HG03025 (cell line): ENCODE measurements around the gene ERGIC1.

Source experiments
- ATAC-seq: cut with Tn5 transposase; IDR thresholded peaks from one replicate; pipeline ENCODE4 v1.9.1; 2021; ENCODE audit warnings: mild to moderate bottlenecking, moderate library complexity; ENCODE audit not compliant: unreplicated experiment, low FRiP score

ERGIC1 gene

DNA sequence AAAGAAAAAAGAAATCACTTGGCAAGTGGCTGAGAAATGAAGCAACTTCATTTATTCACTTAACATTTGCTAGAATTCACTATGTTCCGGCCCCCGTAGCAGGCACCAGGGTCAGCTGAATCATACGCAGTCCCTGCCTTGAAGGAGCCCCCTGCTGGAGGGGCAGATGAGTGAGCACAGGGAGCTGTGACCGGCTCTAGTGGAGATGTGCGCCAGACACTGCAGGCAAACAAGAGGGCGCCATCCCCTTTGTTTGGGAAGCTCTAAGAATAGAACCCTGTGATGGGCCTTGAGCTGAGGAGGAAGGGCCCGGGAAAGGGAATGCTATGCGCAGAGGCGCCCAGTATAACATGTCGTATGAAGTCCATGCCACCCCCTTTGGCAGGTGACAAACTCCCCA lies 105.0 kb downstream of the ERGIC1 start:
- ATAC-seq: no peak

DNA sequence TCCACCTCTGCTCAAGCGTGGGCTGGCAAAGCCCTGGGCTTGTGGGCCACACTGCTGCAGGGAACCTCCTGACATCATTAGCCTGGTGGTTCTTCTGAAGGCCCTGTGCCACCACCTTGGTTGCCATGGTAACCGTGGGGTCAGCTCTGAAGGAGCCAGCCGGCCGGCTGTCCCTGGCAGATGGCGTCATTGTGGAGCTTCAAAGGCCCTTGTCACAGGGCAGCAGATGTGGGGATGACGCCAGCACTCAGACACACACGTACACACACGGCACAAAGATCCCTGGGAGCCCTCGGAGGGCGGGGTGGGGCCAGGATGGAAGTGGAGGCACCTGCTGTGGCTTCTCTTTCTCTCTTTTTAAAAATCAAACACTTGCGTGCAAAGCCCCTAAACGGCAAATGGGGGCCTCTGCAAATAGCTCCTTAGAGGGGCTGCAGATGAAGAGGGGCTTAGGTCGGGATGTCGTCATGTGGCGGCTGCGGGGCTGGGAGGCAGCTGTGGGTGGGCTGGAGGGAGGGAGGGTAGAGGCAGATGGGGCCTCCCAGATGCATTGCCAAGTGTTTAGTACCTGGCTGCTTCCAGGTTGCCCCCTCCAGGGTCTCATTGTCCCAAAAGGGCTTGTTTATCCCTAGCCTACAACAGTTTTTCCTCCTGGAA lies 105.7 kb downstream of the ERGIC1 start:
- no peak for ATAC-seq

DNA sequence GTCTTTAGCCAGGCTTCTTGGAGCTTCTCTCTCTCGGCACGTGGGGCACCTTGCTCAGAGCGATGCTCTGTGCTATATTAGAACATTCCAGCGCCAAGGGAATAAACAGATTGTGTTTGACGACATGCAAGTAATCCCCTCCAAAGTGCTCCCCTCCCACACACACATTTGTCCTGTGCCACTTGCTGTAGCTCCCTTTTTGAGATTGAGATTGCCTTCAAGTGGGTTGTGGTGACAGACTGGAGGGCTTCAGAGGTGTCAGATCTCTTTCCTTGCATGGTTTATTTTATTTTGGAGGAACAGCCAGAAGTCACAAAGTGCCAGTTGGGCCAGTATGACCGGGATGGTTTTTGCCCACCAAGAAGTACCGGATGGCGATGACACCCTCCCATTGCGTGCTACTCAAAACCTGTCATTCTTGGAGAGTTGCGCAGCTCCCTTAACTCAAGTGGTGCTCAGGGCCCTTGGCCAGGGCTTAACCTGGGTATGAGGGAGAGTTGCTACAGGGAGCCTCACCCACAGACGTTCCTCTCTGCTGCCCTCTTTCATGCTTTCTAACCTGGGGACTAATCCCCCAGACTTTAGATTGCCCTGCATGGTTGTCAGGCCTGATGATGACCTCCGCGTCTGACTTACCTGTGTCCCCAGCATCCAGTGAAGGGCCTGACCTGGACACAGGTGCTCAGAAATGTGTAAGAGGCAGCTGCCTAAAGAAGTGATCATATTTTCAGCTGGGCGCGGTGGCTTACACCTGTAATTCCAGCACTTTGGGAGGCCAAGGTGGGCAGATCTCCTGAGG lies 106.4 kb downstream of the ERGIC1 start:
- no peak for ATAC-seq

DNA sequence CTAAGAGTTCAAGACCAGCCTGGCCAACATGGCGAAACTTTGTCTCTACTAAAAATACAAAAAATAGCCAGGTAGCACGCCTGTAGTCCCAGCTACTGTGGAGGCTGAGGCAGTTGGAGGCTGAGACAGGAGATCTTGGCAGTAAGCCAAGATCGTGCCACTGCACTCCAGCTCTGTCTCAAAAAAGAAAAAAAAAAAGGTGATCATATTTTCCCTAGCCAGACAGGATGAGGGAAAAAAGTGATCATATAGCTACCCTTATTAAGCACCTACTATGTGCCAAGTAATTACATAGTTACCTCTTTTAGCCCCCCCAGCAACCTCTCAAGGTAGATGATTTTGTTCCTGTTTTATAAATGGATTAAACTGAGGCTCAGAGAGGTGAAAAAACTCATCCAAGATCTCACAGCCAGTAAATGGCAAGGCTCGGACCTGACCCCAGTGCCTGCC lies 107.0 kb downstream of the ERGIC1 start:
- ATAC-seq: no peak

DNA sequence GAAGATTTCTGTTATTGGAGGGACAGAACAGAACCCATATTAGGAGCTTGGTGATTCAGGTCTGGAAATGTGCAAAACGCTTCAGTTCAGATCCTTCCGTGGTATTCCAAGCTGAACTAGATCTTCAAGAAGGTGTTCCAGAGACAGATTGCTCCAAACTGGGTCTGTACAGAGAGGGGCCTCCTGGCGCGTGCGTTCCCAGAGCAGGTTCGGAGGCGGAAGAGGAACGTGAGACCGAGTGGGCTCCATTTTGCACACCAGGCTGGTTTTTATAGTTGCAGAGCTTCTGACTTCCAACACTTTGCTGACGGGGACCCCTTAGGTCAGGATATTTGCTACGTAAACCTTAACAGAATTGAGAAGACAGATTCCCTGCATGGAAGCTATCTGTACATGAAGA lies 108.5 kb downstream of the ERGIC1 start:
- no peak for ATAC-seq

DNA sequence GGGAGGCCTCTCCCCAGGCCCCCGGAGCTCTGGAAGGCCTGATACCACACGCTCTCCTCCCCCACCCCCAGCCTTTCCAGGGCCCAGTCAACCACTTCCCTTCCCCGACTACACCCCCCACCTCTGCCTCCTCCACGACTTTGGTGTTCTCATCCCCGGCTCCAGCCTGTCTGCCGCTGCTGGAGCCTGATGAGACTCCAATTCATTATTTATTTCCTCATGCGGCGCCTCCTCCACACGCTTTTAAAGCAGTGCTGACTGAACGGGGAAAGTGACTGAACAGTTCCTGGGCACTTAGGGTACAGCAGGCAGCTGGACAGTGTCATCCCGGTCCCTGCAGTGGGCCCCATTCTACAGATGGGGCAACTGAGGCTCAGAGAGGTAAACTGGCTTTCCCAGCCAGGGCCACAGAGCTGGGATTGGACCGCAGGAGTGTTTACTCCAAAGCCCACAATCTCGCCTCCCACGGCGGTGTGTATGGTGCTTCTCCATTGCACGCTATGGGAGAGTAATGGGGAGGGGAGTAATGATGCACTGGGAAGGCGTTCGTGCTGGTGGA lies 109.3 kb downstream of the ERGIC1 start:
- ATAC-seq: no peak

DNA sequence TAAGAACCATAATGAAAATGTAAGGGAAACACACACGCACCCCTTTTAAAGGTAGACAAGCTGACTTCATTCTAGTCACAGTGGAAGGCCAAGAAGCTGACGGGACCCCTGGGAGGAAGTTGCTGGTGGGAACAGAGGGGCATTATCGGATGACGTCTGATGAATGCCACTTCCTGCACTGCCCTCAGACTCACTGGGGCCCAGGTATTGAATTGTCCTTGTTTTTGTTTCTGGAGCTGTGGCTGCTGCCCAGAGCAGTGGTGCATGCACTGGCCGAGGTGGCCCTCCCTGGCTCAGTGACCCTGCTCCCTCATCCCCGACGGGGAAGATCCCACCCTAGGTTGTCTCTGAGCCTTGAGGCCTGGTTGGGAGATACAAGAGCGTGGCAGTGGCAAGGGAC lies 109.9 kb downstream of the ERGIC1 start:
- ATAC-seq: no peak

DNA sequence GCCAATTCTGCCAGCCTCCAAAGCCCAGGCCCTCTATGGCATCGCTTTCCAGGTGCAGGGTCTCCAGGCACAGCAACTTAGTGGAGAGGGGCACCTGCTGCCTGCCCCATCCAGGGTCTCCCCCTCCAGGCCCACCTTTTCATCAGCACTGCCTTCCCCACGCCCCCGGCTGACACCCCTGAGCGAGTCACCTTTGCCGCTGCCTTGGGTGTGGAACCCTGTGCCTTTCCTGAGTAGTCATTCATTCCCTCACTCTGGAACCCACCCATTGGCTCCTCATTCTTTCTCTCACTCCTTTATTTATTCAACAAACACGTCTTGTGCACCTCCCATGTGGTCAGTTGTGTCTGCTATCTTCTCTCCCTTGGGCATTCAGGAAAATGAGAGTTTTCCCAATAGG lies 110.7 kb downstream of the ERGIC1 start:
- no peak for ATAC-seq

DNA sequence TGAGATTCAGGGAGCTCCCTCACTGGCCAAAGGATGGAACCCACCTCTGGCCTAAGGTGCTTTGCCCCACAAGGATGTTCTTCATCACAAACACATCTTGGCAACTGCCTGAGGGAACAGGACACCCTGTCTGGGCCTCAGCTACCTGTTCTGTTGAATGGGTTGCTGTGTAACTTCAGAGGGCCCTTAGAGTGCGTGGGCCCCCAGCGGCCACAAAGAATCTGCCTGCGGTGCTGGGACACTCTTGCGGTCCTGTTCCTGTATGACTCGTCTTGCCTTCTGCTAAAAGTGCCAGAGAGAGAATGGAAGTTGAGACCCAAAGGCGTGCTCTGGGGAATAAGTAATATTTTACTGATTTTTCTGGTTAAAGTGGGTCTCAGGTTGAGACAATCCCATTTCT lies 111.1 kb downstream of the ERGIC1 start:
- no peak for ATAC-seq

DNA sequence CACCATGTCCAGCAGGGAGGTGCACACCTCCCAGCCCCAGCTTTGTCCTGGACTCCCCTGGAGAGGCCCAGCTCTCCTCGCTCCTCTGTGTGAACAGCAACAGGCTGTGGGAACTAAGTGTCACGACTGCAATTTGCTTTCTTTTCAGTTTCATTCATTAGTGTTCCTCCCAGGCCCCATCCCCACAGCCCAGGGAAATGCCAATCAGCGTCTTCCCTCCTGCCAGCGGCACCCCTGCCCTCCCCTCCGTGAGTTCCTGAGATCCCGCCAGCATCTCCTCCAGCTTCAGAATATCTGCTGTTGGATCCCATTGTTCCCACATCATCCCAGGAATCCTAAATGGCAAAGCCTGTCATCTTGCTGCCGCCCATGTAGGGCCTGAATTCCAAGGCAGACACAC lies 112.1 kb downstream of the ERGIC1 start:
- no peak for ATAC-seq

DNA sequence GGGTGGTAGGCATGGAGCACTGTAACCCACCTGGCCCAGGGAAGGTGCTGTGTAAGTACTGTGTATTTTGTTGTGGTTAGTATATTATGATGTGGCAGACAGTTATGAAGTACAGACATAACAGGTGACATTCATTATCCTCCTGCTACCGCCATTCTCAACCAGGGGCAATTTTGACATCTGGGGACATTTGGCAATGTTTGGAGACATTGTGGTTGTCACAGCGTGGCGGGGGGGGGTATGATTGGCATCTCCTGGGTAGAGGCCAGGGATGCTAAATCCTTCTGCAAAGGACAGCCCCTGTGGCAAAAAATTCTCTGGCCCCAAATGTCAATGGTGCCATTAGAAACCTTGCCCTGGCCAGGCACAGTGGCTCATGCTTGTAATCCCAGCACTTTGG lies 115.4 kb downstream of the ERGIC1 start:
- no peak for ATAC-seq

DNA sequence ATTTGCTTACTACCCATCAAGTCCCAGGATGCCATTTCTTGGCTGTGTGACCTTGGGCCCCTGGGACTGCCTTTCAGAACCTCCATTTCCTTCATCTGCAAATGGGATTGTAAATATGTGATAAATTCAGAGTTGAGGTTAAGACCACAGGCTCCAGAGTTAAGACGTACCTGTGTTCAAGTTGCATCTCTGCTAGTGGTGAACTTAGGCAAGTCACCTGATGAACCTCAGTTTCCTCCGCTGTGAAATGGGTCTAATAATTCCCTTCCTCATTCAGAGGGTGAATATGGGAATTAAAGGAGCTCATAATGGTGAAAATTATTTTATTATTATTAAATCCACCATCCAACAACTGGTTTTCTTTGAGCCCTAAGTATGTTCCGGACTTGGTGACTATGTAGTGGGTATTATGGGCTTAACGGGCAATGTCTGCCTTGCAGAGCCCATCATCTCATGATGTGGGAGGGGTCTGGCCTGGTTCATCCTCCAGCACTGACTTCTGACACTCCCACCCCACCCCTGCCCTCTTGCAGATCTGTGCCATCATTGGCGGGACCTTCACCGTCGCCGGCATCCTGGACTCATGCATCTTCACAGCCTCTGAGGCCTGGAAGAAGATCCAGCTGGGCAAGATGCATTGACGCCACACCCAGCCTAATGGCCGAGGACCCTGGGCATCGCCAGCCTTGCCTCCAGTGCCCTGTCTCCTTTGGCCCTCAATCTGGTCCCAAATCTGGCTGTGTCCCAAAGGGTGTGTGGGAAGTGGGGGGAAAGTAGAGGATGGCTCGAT lies 116.3 kb downstream of the ERGIC1 start:
- ATAC-seq: no peak

DNA sequence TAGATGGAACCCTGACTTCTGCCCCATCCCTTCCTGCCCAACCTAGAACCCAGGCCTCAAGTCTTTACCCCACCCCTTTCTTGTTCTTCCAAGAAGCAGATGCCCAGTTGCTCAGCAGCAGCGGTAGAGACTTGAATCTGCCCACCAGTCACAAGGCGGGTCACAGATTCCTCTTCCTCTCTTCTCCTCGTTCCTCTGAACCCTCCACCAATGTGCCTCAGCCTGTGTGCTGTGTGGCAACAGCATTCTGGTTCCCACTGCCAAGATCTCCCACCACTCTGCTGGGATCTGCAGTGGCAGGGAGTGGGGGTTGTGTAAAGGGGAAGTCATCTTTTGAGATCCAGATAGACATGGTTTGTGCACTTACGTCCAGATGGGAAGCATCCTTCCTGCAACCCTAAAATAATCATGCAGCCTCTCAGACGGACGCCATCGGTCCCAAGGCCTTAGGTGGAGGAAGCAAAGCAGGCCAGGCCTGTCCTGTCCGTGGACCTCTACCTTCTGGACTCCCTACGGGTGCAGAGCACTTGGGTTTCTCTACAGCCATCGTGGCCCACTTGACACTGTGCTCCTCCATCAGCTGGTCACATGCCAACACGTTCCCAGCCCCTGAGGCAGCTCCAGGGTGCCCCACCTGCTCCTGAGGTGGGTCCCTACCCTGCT lies 117.5 kb downstream of the ERGIC1 start:
- ATAC-seq: no peak

DNA sequence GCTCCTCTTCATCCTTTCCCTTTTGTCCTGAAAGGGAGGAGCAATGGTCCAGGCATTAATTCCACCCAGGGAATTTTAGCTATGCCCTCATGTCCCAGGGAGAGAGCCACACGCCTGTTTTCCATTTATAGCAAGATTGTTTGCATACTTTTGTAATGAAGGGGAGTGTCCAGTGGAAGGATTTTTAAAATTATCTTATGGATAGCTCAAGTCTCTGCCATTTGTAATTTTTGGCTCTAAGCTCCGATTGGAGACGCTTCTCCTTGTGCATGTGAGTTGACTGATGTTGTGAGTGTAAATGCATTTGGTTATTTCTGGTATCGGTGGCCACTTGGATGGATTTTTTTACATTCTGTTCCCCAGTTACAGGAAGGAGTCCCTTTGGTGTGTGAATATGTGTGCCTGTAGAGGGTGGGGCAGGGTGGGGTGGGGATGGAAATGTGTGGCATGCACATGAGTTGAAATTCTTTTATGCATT lies 118.0 kb downstream of the ERGIC1 start:
- no peak for ATAC-seq

DNA sequence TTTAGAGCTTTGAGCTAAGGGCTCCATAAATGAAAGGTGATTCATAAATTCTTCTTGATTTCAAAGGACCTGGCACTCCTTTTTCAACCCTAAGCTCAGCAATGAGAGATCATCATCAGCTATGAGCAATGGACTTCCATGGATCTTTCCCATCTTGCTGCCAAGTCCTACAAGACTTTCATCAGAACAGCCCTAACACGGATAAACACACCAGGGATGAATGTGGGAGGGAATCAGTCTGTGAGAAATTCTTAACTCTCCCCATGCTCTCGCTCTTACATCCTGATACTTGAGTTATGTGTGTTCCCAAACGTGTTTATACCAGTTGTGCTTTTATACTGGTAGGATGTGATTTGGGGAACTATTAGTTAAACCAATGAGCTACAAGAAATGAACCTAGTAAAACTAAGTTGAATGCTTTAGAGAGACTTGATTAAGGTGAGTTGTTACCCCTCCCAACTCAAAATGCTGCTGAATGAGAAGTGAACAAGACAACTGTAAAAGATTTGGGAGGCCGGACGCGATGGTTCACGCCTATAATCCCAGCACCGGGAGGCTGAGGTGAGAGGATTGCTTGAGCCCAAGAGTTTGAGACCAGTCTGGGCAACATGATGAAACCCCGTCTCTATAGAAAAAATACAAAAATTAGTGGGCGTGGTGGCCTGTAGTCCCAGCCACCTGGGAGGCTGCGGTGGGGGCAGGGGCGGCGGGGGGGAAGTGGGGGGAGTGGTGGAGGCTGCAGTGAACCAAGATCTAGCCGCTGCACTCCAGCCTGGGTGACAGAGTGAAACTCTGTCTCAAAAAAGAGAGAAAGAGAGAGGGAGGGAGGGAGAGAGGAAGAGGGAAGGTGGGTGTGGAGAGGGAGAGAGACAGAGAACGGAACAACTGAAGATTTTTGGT lies 120.0 kb downstream of the ERGIC1 start:
- ATAC-seq: no peak

DNA sequence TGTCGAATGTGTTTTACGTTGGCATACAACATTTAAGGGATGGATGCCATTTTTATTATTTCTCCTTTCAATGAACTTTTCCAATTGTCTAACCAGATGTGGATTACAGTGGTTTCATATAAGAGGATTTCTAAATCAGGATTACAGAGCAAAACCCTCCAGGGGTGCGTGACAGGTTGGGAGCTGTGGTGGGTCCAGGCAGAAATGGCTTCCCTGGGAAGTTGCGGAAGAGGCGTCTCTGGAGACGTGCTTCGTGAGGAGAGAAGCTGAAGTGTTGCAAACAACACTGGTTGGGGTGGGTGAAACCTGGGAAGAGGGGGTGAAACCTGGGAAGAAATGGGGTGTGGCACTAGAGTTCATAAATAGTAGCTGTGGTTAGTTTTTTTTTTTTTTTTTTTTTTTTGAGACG lies 120.7 kb downstream of the ERGIC1 start:
- no peak for ATAC-seq

DNA sequence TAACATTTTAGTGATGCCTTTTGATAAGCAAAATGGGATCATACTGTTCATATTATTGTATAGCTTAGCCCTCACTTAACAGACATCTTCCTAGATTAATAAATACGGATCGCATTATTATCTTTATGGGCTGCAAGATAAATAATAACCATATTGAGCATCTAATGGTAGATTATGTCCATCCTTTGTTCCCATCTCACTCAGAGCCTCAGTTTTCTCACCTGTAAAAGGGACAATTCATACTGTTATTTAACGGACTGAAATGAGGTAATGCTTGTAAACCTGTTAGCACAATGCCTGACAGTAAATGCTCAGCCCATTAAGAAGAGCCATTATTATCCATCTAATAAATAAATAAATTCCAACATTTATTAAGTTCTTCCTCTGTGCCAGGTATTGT lies 122.2 kb downstream of the ERGIC1 start:
- ATAC-seq: no peak

DNA sequence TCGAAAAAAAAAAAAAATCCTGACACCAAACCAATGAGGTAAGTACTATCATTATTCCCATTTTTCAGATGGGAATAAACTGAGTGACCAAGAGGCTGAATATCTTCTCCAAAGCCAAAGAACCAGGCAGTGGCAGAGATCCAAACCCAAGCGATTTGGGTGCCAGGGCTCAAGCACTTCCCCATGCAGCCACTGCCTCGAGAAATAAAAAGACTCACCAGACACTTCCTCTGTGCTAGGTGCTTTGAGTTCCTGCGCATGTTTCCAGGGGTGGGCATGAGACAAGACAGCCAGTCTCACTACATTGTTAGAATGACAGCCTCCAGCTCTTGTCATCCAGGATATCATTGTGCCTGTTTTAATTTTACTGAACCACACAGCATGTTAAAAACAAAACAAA lies 122.9 kb downstream of the ERGIC1 start:
- ATAC-seq: no peak

DNA sequence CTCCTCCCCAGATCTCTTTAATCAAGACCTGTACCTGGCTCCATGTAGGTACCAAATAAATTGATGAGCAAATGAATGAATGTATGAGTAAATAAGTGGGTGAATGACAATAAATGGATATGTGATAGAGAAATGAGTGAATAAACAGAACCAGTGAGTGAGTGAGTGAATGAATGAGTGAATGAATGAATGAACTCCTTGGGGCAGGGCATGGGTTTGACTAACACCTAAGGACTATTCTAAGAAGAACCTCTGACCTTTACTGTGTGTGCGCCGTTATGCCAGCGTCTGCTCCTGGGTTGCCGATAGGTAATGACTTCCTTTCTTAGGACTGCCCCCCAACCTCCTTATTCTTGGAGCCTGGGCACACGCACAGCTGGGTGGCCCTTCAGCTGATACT lies 123.4 kb downstream of the ERGIC1 start:
- no peak for ATAC-seq
